RWPE2 (cell line): Measurements from ENCODE around the gene CCDC81.

ENCODE experiments used
- ATAC-seq: fragments of 200-7000 bp; cut with Tn5 transposase; 3 replicates; pipeline ENCODE4 v1.9.1; 2021; ENCODE audit warnings: low read depth
- DNase-seq: peaks from one replicate; pipeline ENCODE4 v3.0.0-alpha.2; 2020; ENCODE audit warnings: low spot score
- H3K27ac ChIP-seq: fragments of 450-650 bp; 2 replicates; pipeline ENCODE4 v1.5.1; 2017; ENCODE audit warnings: mild to moderate bottlenecking; ENCODE audit not compliant: poor library complexity, severe bottlenecking
- H3K27me3 ChIP-seq: fragments of 250-450 bp; sonication (Bioruptor Pico); 2 replicates; pipeline ENCODE4 v1.5.1; 2021; ENCODE audit warnings: mild to moderate bottlenecking, moderate library complexity; ENCODE audit not compliant: insufficient read depth, poor library complexity, severe bottlenecking
- H3K36me3 ChIP-seq: fragments of 250-450 bp; sonication (Bioruptor Pico); 2 replicates; pipeline ENCODE4 v1.5.1; 2020; ENCODE audit warnings: low read depth, mild to moderate bottlenecking, moderate library complexity
- H3K4me1 ChIP-seq: fragments of 250-450 bp; sonication (Bioruptor Pico); 2 replicates; pipeline ENCODE4 v1.5.1; 2021; ENCODE audit warnings: mild to moderate bottlenecking, moderate library complexity; ENCODE audit not compliant: insufficient read depth, poor library complexity, severe bottlenecking
- H3K4me3 ChIP-seq: fragments of 250-450 bp; sonication (Bioruptor Pico); 2 replicates; pipeline ENCODE4 v1.5.1; 2021; ENCODE audit warnings: mild to moderate bottlenecking, moderate library complexity; ENCODE audit not compliant: severe bottlenecking
- H3K9me3 ChIP-seq: fragments of 250-450 bp; sonication (Bioruptor Pico); 2 replicates; pipeline ENCODE4 v1.5.1; 2021; ENCODE audit warnings: mild to moderate bottlenecking, moderate library complexity; ENCODE audit not compliant: severe bottlenecking
- CTCF ChIP-seq: fragments of 450-650 bp; IDR thresholded peaks from one replicate; pipeline ENCODE4 v1.5.1; 2017; ENCODE audit warnings: mild to moderate bottlenecking, moderate library complexity; ENCODE audit not compliant: poor library complexity, severe bottlenecking

The CCDC81 gene

GRCh38 chr11:86469491-86470388 is 95.1 kb downstream of the CCDC81 start:
- no peak for TF ChIP-seq CTCF
- no peaks in the 10 kb centered on the region for H3K27me3 ChIP-seq
- H3K36me3 ChIP-seq, result no peaks in the 10 kb centered on the region
- no peak overlapping the region for H3K27ac ChIP-seq
- no peak for ATAC-seq
- no peak overlapping the region for H3K4me3 ChIP-seq
- H3K9me3 ChIP-seq, result no peaks in the 10 kb centered on the region
- DNase-seq, result no peak
- H3K4me1 ChIP-seq, result peaks cover 6% of the 10 kb centered on the region
